HepG2 (cell line): ENCODE data around the gene AFTPH. TPM values are rescaled to one million over a fixed set of nuclear protein-coding genes. Genes with fewer than 3 reads are reported as not detected.

ENCODE experiments used
- ATAC-seq: fragments of 200-7000 bp; cut with Tn5 transposase; 3 replicates; pipeline ENCODE4 v1.9.1; 2020; ENCODE audit warnings: mild to moderate bottlenecking, moderate library complexity
- BruUV-seq: library from RNA; stranded (reverse); fragments of 400-500 nt; replicated peaks from 2 replicates; lab custom pipeline; 2021; lab: Mats Ljungman, UMichigan
- CTCF ChIA-PET: fragments of 300-600 bp; formaldehyde crosslinking; extraction: SDS; loops from one replicate; lab custom pipeline; 2021; ENCODE audit warnings: low total read pairs, inconsistent platforms, low intra/inter-chr PET ratio; lab: Yijun Ruan, JAX
- POLR2A ChIA-PET: fragments of 350-600 bp; sonication (Branson Sonifier 250); formaldehyde crosslinking; loops from one replicate; lab custom pipeline; 2020; ENCODE audit warnings: antibody characterized with exemption, inconsistent platforms; lab: Yijun Ruan, JAX
- DNase-seq: peaks from one replicate; pipeline ENCODE4 v3.0.0-alpha.2; 2015; ENCODE audit warnings: low spot score
- FAIRE-seq: peaks from 3 replicates; lab custom pipeline; 2011; peaks lifted over from hg19 to GRCh38; lab: Jason Lieb, UNC
- H2AFZ ChIP-seq: one replicate; pipeline ENCODE4 v1.6.1; 2011; ENCODE audit warnings: low read length, inconsistent platforms
- H3K27ac ChIP-seq: fragments of 300-600 bp; 3 replicates; pipeline ENCODE4 v1.8.0; 2011; ENCODE audit warnings: mixed run types, mild to moderate bottlenecking, mixed read lengths, low read length, inconsistent platforms; ENCODE audit not compliant: insufficient read depth; ENCODE audit errors: extremely low read length
- H3K27me3 ChIP-seq, 2 experiments: fragments of 200-600 bp in 1 of 2; 2 replicates in 1 of 2; 3 replicates in 1 of 2; pipeline versions ENCODE4 v1.6.0 to v1.8.0; 2011; ENCODE audit warnings: low read length in 2 of 2, mild to moderate bottlenecking in 2 of 2, moderate library complexity in 2 of 2, inconsistent platforms in 1 of 2; ENCODE audit not compliant: insufficient read depth in 2 of 2, control insufficient read depth in 1 of 2
- H3K36me3 ChIP-seq, 2 experiments: fragments of 200-600 bp in 1 of 2; replicated peaks in 1 of 2; 2 replicates in 1 of 2; 3 replicates in 1 of 2; pipeline versions ENCODE4 v1.5.1 to v1.8.0; 2011; ENCODE audit warnings: low read length in 2 of 2, inconsistent platforms in 1 of 2; ENCODE audit not compliant: insufficient read depth in 2 of 2, control insufficient read depth in 1 of 2
- H3K4me1 ChIP-seq: 2 replicates; pipeline ENCODE4 v1.5.1; 2012; ENCODE audit warnings: low read length, inconsistent platforms; ENCODE audit not compliant: insufficient read depth
- H3K4me2 ChIP-seq: 2 replicates; pipeline ENCODE4 v1.6.0; 2011; ENCODE audit warnings: low read depth, low read length, inconsistent platforms
- H3K4me3 ChIP-seq, 3 experiments: fragments of 200-600 bp in 1 of 3; sonication (generic), shearing (Covaris generic) in 1 of 3; replicated peaks in 1 of 3; 2 replicates each; pipeline ENCODE4 v1.5.1; 2011 to 2016; ENCODE audit warnings: low read length in 3 of 3, inconsistent platforms in 2 of 3, low read depth in 2 of 3, mild to moderate bottlenecking in 2 of 3, control low read depth in 1 of 3, mixed read lengths in 1 of 3; ENCODE audit not compliant: insufficient read depth in 1 of 3
- H3K79me2 ChIP-seq: one replicate; pipeline ENCODE4 v1.6.1; 2011; ENCODE audit warnings: low read length, inconsistent platforms; ENCODE audit not compliant: insufficient read depth
- H3K9ac ChIP-seq: 2 replicates; pipeline ENCODE4 v1.6.0; 2011; ENCODE audit warnings: mild to moderate bottlenecking, low read depth, low read length, inconsistent platforms; ENCODE audit not compliant: insufficient read depth
- H3K9me3 ChIP-seq: 2 replicates; pipeline ENCODE4 v1.5.1; 2012; ENCODE audit warnings: mild to moderate bottlenecking, low read length
- H4K20me1 ChIP-seq: 2 replicates; pipeline ENCODE4 v1.6.0; 2011; ENCODE audit warnings: inconsistent platforms, mild to moderate bottlenecking, low read length, moderate library complexity; ENCODE audit not compliant: insufficient read depth
- AKAP8 ChIP-seq: sonication (generic); formaldehyde crosslinking; IDR thresholded peaks from 2 replicates; pipeline ENCODE4 v1.5.1; 2020; ENCODE audit warnings: mild to moderate bottlenecking, missing genetic modification reagents
- EZH2 ChIP-seq: conservative IDR thresholded peaks from 2 replicates; pipeline ENCODE4 v1.6.1; 2012; ENCODE audit warnings: mild to moderate bottlenecking, low read depth, low read length, moderate library complexity
- MTA3 ChIP-seq: sonication (generic); formaldehyde crosslinking; IDR thresholded peaks from 2 replicates; pipeline ENCODE4 v1.4.0; 2020; ENCODE audit warnings: missing genetic modification reagents
- NFKB2 ChIP-seq: sonication (generic); formaldehyde crosslinking; IDR thresholded peaks from 2 replicates; pipeline ENCODE4 v1.4.0; 2020; ENCODE audit warnings: missing genetic modification reagents, borderline replicate concordance
- NKX3-1 ChIP-seq: sonication (generic); formaldehyde crosslinking; IDR thresholded peaks from 2 replicates; pipeline ENCODE4 v1.5.0; 2020; ENCODE audit warnings: missing genetic modification reagents
- SRY ChIP-seq: sonication (generic); formaldehyde crosslinking; IDR thresholded peaks from 2 replicates; pipeline ENCODE4 v1.8.0; 2022; ENCODE audit warnings: mild to moderate bottlenecking, missing genetic modification reagents
- ZBTB39 ChIP-seq: sonication (generic); formaldehyde crosslinking; IDR thresholded peaks from 2 replicates; pipeline ENCODE4 v1.5.0; 2020; ENCODE audit warnings: missing genetic modification reagents
- ZFP37 ChIP-seq: sonication (generic); formaldehyde crosslinking; IDR thresholded peaks from 2 replicates; pipeline ENCODE4 v1.4.0; 2020; ENCODE audit warnings: missing genetic modification reagents, borderline replicate concordance
- ZNF451 ChIP-seq: sonication (generic); formaldehyde crosslinking; IDR thresholded peaks from 2 replicates; pipeline ENCODE4 v1.5.0; 2020; ENCODE audit warnings: mild to moderate bottlenecking, missing genetic modification reagents
- ZNF484 ChIP-seq: sonication (generic); formaldehyde crosslinking; IDR thresholded peaks from 2 replicates; pipeline ENCODE4 v1.5.1; 2020; ENCODE audit warnings: mild to moderate bottlenecking, low read depth, missing genetic modification reagents, borderline replicate concordance
- ZNF598 ChIP-seq: sonication (generic); formaldehyde crosslinking; IDR thresholded peaks from 2 replicates; pipeline ENCODE4 v1.5.1; 2020; ENCODE audit warnings: mild to moderate bottlenecking, missing genetic modification reagents, borderline replicate concordance
- WGBS: methylation state at CpG from one replicate; pipeline ENCODE4 v1.1.6; 2017; ENCODE audit warnings: low lambda C conversion rate; 5-methylcytosine and 5-hydroxymethylcytosine counted together
- in situ Hi-C: cut with HindIII; loops from 2 replicates; pipeline ENCODE4 v1.10.0; 2017; ENCODE audit warnings: low pct_unique_long_range_greater_than_20kb; ENCODE audit not compliant: extremely low pct_ligation_motif_present
- intact Hi-C: fragments of 100-400 bp; cut with micrococcal nuclease; formaldehyde crosslinking; loops from one replicate; pipeline ENCODE4 v1.10.0; 2022; ENCODE audit not compliant: unreplicated experiment
- polyA plus RNA-seq, 8 experiments: library from polyadenylated mRNA; depleted of rRNA in 3 of 8; stranded (reverse) in 7 of 8; unstranded in 1 of 8; fragments of >200 nt; fragmentation: Illumina TruSeq in 4 of 8; extraction: Trizol in 4 of 8; gene quantifications; 2 replicates each; pipeline versions ENCODE4 v1.2.1 to v1.2.3, GENCODE V29; 2011 to 2016; ENCODE audit warnings: low read depth in 4 of 8, missing spikeins in 1 of 8, mixed read lengths in 1 of 8; ENCODE audit not compliant: insufficient read depth in 1 of 8
- total RNA-seq, 5 experiments: library from RNA; depleted of rRNA; stranded (reverse); fragments of >200 nt; fragmentation: Illumina TruSeq; extraction: Trizol; gene quantifications; 2 replicates each; pipeline ENCODE4 v1.2.3, GENCODE V29; 2016; ENCODE audit warnings: low read depth in 1 of 5

The AFTPH gene
- total and polyA plus RNA-seq, 2 of the 13 experiments (the other 11 are each of a cell fraction or from before 2014, with no cell fraction given): 27.5 to 36.8 TPM

DNA sequence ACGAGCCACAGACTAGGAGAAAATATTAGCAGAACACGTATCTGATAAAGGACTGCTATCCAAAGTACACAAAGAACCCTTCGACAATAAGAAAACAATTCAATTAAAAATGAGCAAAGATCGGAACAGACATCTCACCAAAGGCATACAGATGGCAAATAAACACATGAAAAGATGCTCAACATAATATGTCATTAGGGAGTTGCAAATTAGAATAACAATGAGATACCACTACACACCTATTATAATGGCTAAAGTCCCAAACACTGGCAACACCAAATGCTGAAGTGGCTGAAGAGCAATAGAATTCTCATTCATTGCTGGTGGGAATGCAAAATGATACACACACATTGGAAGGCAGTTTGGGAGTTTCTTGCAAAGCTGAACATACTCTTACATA is 96.5 kb downstream of the AFTPH start:
- no peak overlapping the region for H3K4me2 ChIP-seq
- FAIRE-seq: peak; percentile 26
- no peaks in the 10 kb centered on the region for H3K79me2 ChIP-seq
- H4K20me1 ChIP-seq: no peaks in the 10 kb centered on the region
- H3K4me1 ChIP-seq: peaks cover 5% of the 10 kb centered on the region
- WGBS: 28% methylated on average over 4 of the region's 4 CpGs
- TF ChIP-seq MTA3 (CRISPR knock-in tag) (no peak), SRY (CRISPR knock-in tag) (no peak), ZNF484 (CRISPR knock-in tag) (no peak), AKAP8 (CRISPR knock-in tag) (no peak), NFKB2 (CRISPR knock-in tag) (no peak), EZH2 (no peak), ZNF598 (no peak), ZFP37 (CRISPR knock-in tag) (no peak), ZBTB39 (CRISPR knock-in tag) (no peak), NKX3-1 (no peak), ZNF451 (CRISPR knock-in tag) (no peak)
- TF ChIP-seq, all 625 proteins: peak for 0
- Histone ChIP-seq H3K36me3 (no peaks in the 10 kb centered on the region), H3K27ac (no peak overlapping the region), H3K27me3 (peaks cover 1 to 5% of the 10 kb centered on the region in 2 experiments; a peak in 2 of 5 replicates), H3K9me3 (no peaks in the 10 kb centered on the region), H2AFZ (no peak overlapping the region), H3K9ac (no peak overlapping the region), H3K4me3 (no peak overlapping the region)
- ChIA-PET POLR2A (no interaction called here), CTCF (no interaction called here)
- ATAC-seq (no peak), DNase-seq (no peak)
- in situ Hi-C loops (loop anchor here (25.0 kb wide), 1 partner anchor 942 kb away; no protein-coding TSS in a partner anchor), intact Hi-C loops (no loop called here)
- BruUV-seq: no TSS peak
